ENCODE results near the gene SNX18. TPM values are rescaled to one million over a fixed set of nuclear protein-coding genes. Genes with fewer than 3 reads are reported as not detected.
A peak's percentile ranks its signal among the peaks of the same experiment; 100 is the strongest.
"Not testable (repeated sequence)": the region's sequence is repeated elsewhere in the genome, so short reads cannot be mapped to it uniquely, and the experiment has no call there.

SNX18 gene
- total RNA-seq, 2 donors from 2014 or later = 19.7 to 20.5 TPM

GRCh38 chr5:54534191-54535004, 16.8 kb downstream of the SNX18 start:
- no peaks in the 10 kb centered on the region for H3K27me3 ChIP-seq (ENCODE audit: control insufficient read depth, insufficient read depth, low read length, poor library complexity, severe bottlenecking)
- Mint-ChIP-seq H3K4me3 (no peak overlapping the region), H3K4me1 (peaks cover 16% of the 10 kb centered on the region), H3K36me3 (ENCODE audit: low read depth) (peaks cover 14% of the 10 kb centered on the region), H3K27me3 (ENCODE audit: insufficient read depth) (no peaks in the 10 kb centered on the region), H3K9me3 (peaks cover 4% of the 10 kb centered on the region), H3K27ac (peak overlapping the region; percentile 86)
- TF ChIP-seq CTCF (conservative IDR thresholded peaks at IDR 0.05) = no peak
- no peak for DNase-seq
- no peaks in the 10 kb centered on the region for H3K9me3 ChIP-seq (ENCODE audit: control insufficient read depth, low read length)
- no peak overlapping the region for H3K4me3 ChIP-seq (ENCODE audit: low read length)
- 60 to 87% methylated on average over 1 to 4 of the region's 4 CpGs for WGBS, 2 experiments (ENCODE audit: insufficient coverage in 1 of 2, insufficient read length in 1 of 2)
- no peaks in the 10 kb centered on the region for H3K36me3 ChIP-seq (ENCODE audit: control insufficient read depth, insufficient read depth, low read length)
- peak overlapping the region; percentile 79 for H3K27ac ChIP-seq (ENCODE audit: low read depth, low read length)
- no peak overlapping the region for H3K9ac ChIP-seq (ENCODE audit: extremely low read depth, low read length, poor library complexity, severe bottlenecking)
- no peaks in the 10 kb centered on the region for H3K4me1 ChIP-seq (ENCODE audit: control insufficient read depth, insufficient read depth, low read length)

GRCh38 chr5:54535149-54535844, 17.7 kb downstream of the SNX18 start:
- Histone ChIP-seq H3K9ac (ENCODE audit: extremely low read depth, low read length, poor library complexity, severe bottlenecking) (no peak overlapping the region), H3K36me3 (ENCODE audit: control insufficient read depth, insufficient read depth, low read length) (peaks cover 2% of the 10 kb centered on the region), H3K4me3 (ENCODE audit: low read length) (no peak overlapping the region), H3K27me3 (ENCODE audit: control insufficient read depth, insufficient read depth, low read length, poor library complexity, severe bottlenecking) (no peaks in the 10 kb centered on the region), H3K27ac (ENCODE audit: low read depth, low read length) (no peak overlapping the region), H3K9me3 (ENCODE audit: control insufficient read depth, low read length) (no peaks in the 10 kb centered on the region), H3K4me1 (ENCODE audit: control insufficient read depth, insufficient read depth, low read length) (no peaks in the 10 kb centered on the region)
- peaks cover 16% of the 10 kb centered on the region for H3K4me1 Mint-ChIP-seq
- H3K27ac Mint-ChIP-seq = no peak overlapping the region
- no peak for TF ChIP-seq CTCF (conservative IDR thresholded peaks at IDR 0.05)
- no peak for DNase-seq
- 95 to 100% methylated on average over 3 to 4 of the region's 4 CpGs for WGBS, 2 experiments (ENCODE audit: insufficient coverage in 1 of 2, insufficient read length in 1 of 2)
- H3K4me3 Mint-ChIP-seq = no peak overlapping the region
- H3K27me3 Mint-ChIP-seq (ENCODE audit: insufficient read depth) = no peaks in the 10 kb centered on the region
- H3K36me3 Mint-ChIP-seq (ENCODE audit: low read depth) = peaks cover 16% of the 10 kb centered on the region
- H3K9me3 Mint-ChIP-seq = peaks cover 4% of the 10 kb centered on the region

- not testable (repeated sequence) for H3K9ac ChIP-seq (ENCODE audit: extremely low read depth, low read length, poor library complexity, severe bottlenecking); H3K9me3 ChIP-seq (ENCODE audit: control insufficient read depth, low read length); H3K9me3 Mint-ChIP-seq; H3K27me3 Mint-ChIP-seq (ENCODE audit: insufficient read depth); H3K4me3 ChIP-seq (ENCODE audit: low read length); H3K27ac ChIP-seq (ENCODE audit: low read depth, low read length); H3K4me1 ChIP-seq (ENCODE audit: control insufficient read depth, insufficient read depth, low read length); H3K4me3 Mint-ChIP-seq; H3K27me3 ChIP-seq (ENCODE audit: control insufficient read depth, insufficient read depth, low read length, poor library complexity, severe bottlenecking); DNase-seq; H3K27ac Mint-ChIP-seq; H3K36me3 ChIP-seq (ENCODE audit: control insufficient read depth, insufficient read depth, low read length)
- H3K4me1 Mint-ChIP-seq = peaks cover 14% of the 10 kb centered on the region
- H3K36me3 Mint-ChIP-seq (ENCODE audit: low read depth) = peaks cover 16% of the 10 kb centered on the region
- WGBS, 2 experiments (ENCODE audit: insufficient coverage in 1 of 2, insufficient read length in 1 of 2) = 99% methylated on average over 5 of the region's 6 CpGs; no CpG with 5 or more reads in 1 of the 2 experiments
These were observed 18.8 kb downstream of the SNX18 start for GRCh38 chr5:54536375-54536774.

- H3K36me3 Mint-ChIP-seq (ENCODE audit: low read depth) = peaks cover 16% of the 10 kb centered on the region
- H3K4me1 ChIP-seq (ENCODE audit: control insufficient read depth, insufficient read depth, low read length); H3K36me3 ChIP-seq (ENCODE audit: control insufficient read depth, insufficient read depth, low read length); H3K27ac ChIP-seq (ENCODE audit: low read depth, low read length); H3K4me3 ChIP-seq (ENCODE audit: low read length); H3K27me3 ChIP-seq (ENCODE audit: control insufficient read depth, insufficient read depth, low read length, poor library complexity, severe bottlenecking); H3K9me3 Mint-ChIP-seq; H3K4me3 Mint-ChIP-seq; H3K27ac Mint-ChIP-seq; DNase-seq; H3K9ac ChIP-seq (ENCODE audit: extremely low read depth, low read length, poor library complexity, severe bottlenecking); H3K27me3 Mint-ChIP-seq (ENCODE audit: insufficient read depth); H3K9me3 ChIP-seq (ENCODE audit: control insufficient read depth, low read length): not testable (repeated sequence)
- peaks cover 15% of the 10 kb centered on the region for H3K4me1 Mint-ChIP-seq
- WGBS, 2 experiments (ENCODE audit: insufficient coverage in 1 of 2, insufficient read length in 1 of 2) = 96 to 100% methylated on average over 1 to 4 of the region's 4 CpGs
These were observed 19.3 kb downstream of the SNX18 start for GRCh38 chr5:54536861-54537260.

All from endodermal cell (in vitro differentiated cells).